ENCODE measurements around the gene DGKB. TPM values are rescaled to one million over a fixed set of nuclear protein-coding genes. Genes with fewer than 3 reads are reported as not detected.

Gene DGKB
- polyA plus RNA-seq, 2 of the 4 experiments (the other 2 are of a cell fraction): 0.01 TPM; not detected in 1

GRCh38 chr7:14199336-14199735, 703.2 kb downstream of the DGKB start:
- ATAC-seq: no peak
- H3K4me2 ChIP-seq: no peak overlapping the region
- ChIA-PET CTCF (no interaction called here), POLR2A (no interaction called here)
- no peak for TF ChIP-seq KDM5A (IDR thresholded peaks at IDR 0.05)
- no peak for TF ChIP-seq HOXB13 (CRISPR knock-in tag; IDR thresholded peaks at IDR 0.05; ENCODE audit: low read depth)
- no peak for TF ChIP-seq FOXS1 (CRISPR knock-in tag; IDR thresholded peaks at IDR 0.05)
- no peak for TF ChIP-seq NPAS2 (CRISPR knock-in tag; IDR thresholded peaks at IDR 0.05; ENCODE audit: borderline replicate concordance)
- TF ChIP-seq JUN (IDR thresholded peaks at IDR 0.05): no peak
- no peak for TF ChIP-seq PBX3 (IDR thresholded peaks at IDR 0.05)
- no peak for TF ChIP-seq RAD21 (conservative IDR thresholded peaks at IDR 0.05 in 1 of 2, IDR thresholded peaks at IDR 0.05 in 1 of 2)
- no peak for TF ChIP-seq RNF2 (IDR thresholded peaks at IDR 0.05; ENCODE audit: borderline replicate concordance, low read depth)
- TF ChIP-seq HEYL (CRISPR knock-in tag; IDR thresholded peaks at IDR 0.05): no peak
- no peak for TF ChIP-seq ZSCAN20 (CRISPR knock-in tag; IDR thresholded peaks at IDR 0.05)
- WGBS (ENCODE audit: missing lambda C conversion rate): 10% methylated on average over 2 of the region's 2 CpGs
- no peak overlapping the region for H3K27ac ChIP-seq
- no peak overlapping the region for H3K4me3 ChIP-seq
- H3K9me3 ChIP-seq: no peaks in the 10 kb centered on the region
- DNase-seq (ENCODE audit: low read depth in 1 of 2, low spot score in 1 of 2): no peak
- FAIRE-seq: no peak
- H3K4me1 ChIP-seq: no peaks in the 10 kb centered on the region

DNA sequence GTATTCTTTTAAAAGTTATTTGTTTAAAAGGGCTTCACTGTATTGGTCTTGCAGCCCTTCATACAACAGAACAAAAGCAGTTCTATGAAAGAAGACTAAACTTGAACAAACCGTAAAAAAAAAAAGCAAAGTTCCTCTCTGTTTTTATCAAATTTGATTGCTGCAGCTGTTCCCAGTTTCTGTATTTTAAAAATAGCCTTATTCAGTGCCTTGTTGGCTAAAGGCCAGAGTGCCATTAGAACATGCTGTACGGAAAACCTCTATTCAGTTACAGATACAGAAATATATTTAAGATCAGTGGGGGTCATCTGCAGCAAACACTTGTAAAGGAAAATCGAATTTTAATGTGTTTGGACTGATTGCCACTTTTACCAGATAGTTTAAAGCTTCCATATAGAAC, 705.3 kb downstream of the DGKB start:
- CTCF ChIA-PET: no interaction called here
- Histone ChIP-seq H3K4me2 (no peak overlapping the region), H3K27ac (no peak overlapping the region), H3K9me3 (no peaks in the 10 kb centered on the region), H3K4me1 (no peaks in the 10 kb centered on the region), H3K4me3 (no peak overlapping the region)
- FAIRE-seq (no peak), ATAC-seq (no peak), DNase-seq (ENCODE audit: low read depth in 1 of 2, low spot score in 1 of 2) (no peak)
- POLR2A ChIA-PET: no interaction called here
- WGBS (ENCODE audit: missing lambda C conversion rate): 29% methylated on average over 3 of the region's 3 CpGs
- TF ChIP-seq CHD4 (IDR thresholded peaks at IDR 0.05; ENCODE audit: borderline replicate concordance): no peak
- TF ChIP-seq, protein P1, sequence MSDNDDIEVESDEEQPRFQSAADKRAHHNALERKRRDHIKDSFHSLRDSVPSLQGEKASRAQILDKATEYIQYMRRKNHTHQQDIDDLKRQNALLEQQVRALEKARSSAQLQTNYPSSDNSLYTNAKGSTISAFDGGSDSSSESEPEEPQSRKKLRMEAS (IDR thresholded peaks at IDR 0.05): no peak

DNA sequence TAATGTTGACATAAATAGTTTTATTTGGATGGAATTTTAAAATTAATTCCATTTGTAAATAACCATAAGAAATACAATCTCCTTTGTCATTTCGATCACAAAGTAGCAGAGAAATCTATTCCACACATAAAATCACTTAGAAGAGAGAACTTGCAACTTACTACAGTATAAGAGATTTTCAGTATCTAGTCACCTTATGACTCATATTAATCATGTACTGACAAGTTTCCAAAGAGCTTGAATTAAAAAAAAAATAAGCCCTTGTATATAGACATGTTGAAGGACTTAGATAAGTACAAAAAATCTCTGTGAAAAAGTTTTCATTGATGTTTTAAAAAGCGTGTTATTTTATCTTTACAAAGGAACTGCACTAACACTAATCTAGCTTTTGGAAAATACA, 706.0 kb downstream of the DGKB start:
- no peak overlapping the region for H3K4me3 ChIP-seq
- CTCF ChIA-PET: no interaction called here
- H3K4me2 ChIP-seq: no peak overlapping the region
- ATAC-seq (no peak), DNase-seq (ENCODE audit: low read depth in 1 of 2, low spot score in 1 of 2) (no peak), FAIRE-seq (no peak)
- H3K4me1 ChIP-seq: no peaks in the 10 kb centered on the region
- no peak overlapping the region for H3K27ac ChIP-seq
- POLR2A ChIA-PET: no interaction called here
- 10% methylated on average over 2 of the region's 2 CpGs for WGBS (ENCODE audit: missing lambda C conversion rate)
- TF ChIP-seq CHD4 (IDR thresholded peaks at IDR 0.05; ENCODE audit: borderline replicate concordance) (no peak), HOXA7 (CRISPR knock-in tag; IDR thresholded peaks at IDR 0.05) (no peak), HOXB5 (CRISPR knock-in tag; IDR thresholded peaks at IDR 0.05) (no peak), SREBF2 (IDR thresholded peaks at IDR 0.05) (no peak), HDAC2 (IDR thresholded peaks at IDR 0.05) (no peak), ESRRA (IDR thresholded peaks at IDR 0.05; ENCODE audit: borderline replicate concordance, low read length) (no peak), FOSB (CRISPR knock-in tag; IDR thresholded peaks at IDR 0.05) (no peak), MYC (IDR thresholded peaks at IDR 0.05; ENCODE audit: borderline replicate concordance, low read length) (no peak), POLR2AphosphoS2 (conservative IDR thresholded peaks at IDR 0.05; ENCODE audit: low read length) (no peak), MAFK (IDR thresholded peaks at IDR 0.05; ENCODE audit: partially characterized antibody) (no peak), RAD21 (conservative IDR thresholded peaks at IDR 0.05 in 1 of 2, IDR thresholded peaks at IDR 0.05 in 1 of 2) (no peak), JUNB (IDR thresholded peaks at IDR 0.05) (no peak)
- TF ChIP-seq, protein P2, sequence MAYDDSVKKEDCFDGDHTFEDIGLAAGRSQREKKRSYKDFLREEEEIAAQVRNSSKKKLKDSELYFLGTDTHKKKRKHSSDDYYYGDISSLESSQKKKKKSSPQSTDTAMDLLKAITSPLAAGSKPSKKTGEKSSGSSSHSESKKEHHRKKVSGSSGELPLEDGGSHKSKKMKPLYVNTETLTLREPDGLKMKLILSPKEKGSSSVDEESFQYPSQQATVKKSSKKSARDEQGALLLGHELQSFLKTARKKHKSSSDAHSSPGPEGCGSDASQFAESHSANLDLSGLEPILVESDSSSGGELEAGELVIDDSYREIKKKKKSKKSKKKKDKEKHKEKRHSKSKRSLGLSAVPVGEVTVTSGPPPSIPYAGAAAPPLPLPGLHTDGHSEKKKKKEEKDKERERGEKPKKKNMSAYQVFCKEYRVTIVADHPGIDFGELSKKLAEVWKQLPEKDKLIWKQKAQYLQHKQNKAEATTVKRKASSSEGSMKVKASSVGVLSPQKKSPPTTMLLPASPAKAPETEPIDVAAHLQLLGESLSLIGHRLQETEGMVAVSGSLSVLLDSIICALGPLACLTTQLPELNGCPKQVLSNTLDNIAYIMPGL (CRISPR knock-in tag; IDR thresholded peaks at IDR 0.05; ENCODE audit: borderline replicate concordance): no peak
- no peaks in the 10 kb centered on the region for H3K9me3 ChIP-seq

Measured in A549 (cell line).